KOPT-K1 (cell line): ENCODE measurements around the gene TMEM200A.

Source experiments
- H3K27ac ChIP-seq: fragments of 200-600 bp; sonication (generic); 2 replicates; pipeline ENCODE4 v1.5.1; 2016; ENCODE audit warnings: antibody characterized with exemption, mild to moderate bottlenecking, low read depth, low read length; ENCODE audit not compliant: poor library complexity, severe bottlenecking
- H3K36me3 ChIP-seq: fragments of 200-600 bp; sonication (generic); 2 replicates; pipeline ENCODE4 v1.5.1; 2017; ENCODE audit warnings: antibody characterized with exemption, mild to moderate bottlenecking, low read length, moderate library complexity; ENCODE audit not compliant: insufficient read depth
- H3K9me3 ChIP-seq: fragments of 200-600 bp; sonication (generic); 2 replicates; pipeline ENCODE4 v1.5.1; 2017; ENCODE audit warnings: antibody characterized with exemption, low read length, mild to moderate bottlenecking; ENCODE audit not compliant: insufficient read depth, poor library complexity, severe bottlenecking

TMEM200A gene

GRCh38 chr6:130431346-130431852 is 65.6 kb downstream of the TMEM200A start:
- Histone ChIP-seq H3K9me3 (no peaks in the 10 kb centered on the region), H3K36me3 (no peaks in the 10 kb centered on the region), H3K27ac (no peak overlapping the region)

GRCh38 chr6:130432838-130433237 is 67.0 kb downstream of the TMEM200A start:
- no peak overlapping the region for H3K27ac ChIP-seq
- no peaks in the 10 kb centered on the region for H3K9me3 ChIP-seq
- no peaks in the 10 kb centered on the region for H3K36me3 ChIP-seq

GRCh38 chr6:130434174-130434873 is 68.5 kb downstream of the TMEM200A start:
- Histone ChIP-seq H3K27ac (no peak overlapping the region), H3K36me3 (no peaks in the 10 kb centered on the region), H3K9me3 (no peaks in the 10 kb centered on the region)

GRCh38 chr6:130435181-130435580 is 69.4 kb downstream of the TMEM200A start:
- no peaks in the 10 kb centered on the region for H3K9me3 ChIP-seq

GRCh38 chr6:130437961-130438360 is 72.1 kb downstream of the TMEM200A start:
- no peaks in the 10 kb centered on the region for H3K9me3 ChIP-seq
- no peak overlapping the region for H3K27ac ChIP-seq
- H3K36me3 ChIP-seq: no peaks in the 10 kb centered on the region

More at GRCh38 chr6:130435181-130435580, 69.4 kb downstream of the TMEM200A start:
- Histone ChIP-seq H3K27ac (no peak overlapping the region), H3K36me3 (no peaks in the 10 kb centered on the region)

GRCh38 chr6:130447374-130447773 is 81.6 kb downstream of the TMEM200A start:
- Histone ChIP-seq H3K36me3 (no peaks in the 10 kb centered on the region), H3K27ac (no peak overlapping the region), H3K9me3 (no peaks in the 10 kb centered on the region)

GRCh38 chr6:130452336-130452735 is 86.5 kb downstream of the TMEM200A start:
- no peaks in the 10 kb centered on the region for H3K36me3 ChIP-seq
- no peaks in the 10 kb centered on the region for H3K9me3 ChIP-seq
- no peak overlapping the region for H3K27ac ChIP-seq

GRCh38 chr6:130453230-130453629 is 87.4 kb downstream of the TMEM200A start:
- H3K36me3 ChIP-seq: no peaks in the 10 kb centered on the region
- no peak overlapping the region for H3K27ac ChIP-seq
- H3K9me3 ChIP-seq: no peaks in the 10 kb centered on the region

- H3K27ac ChIP-seq: no peak overlapping the region
- no peaks in the 10 kb centered on the region for H3K9me3 ChIP-seq
- H3K36me3 ChIP-seq: no peaks in the 10 kb centered on the region
These were observed 91.8 kb downstream of the TMEM200A start for GRCh38 chr6:130457605-130458004.

GRCh38 chr6:130459316-130459715 is 93.5 kb downstream of the TMEM200A start:
- Histone ChIP-seq H3K9me3 (no peaks in the 10 kb centered on the region), H3K27ac (no peak overlapping the region), H3K36me3 (no peaks in the 10 kb centered on the region)

- Histone ChIP-seq H3K9me3 (no peaks in the 10 kb centered on the region), H3K27ac (no peak overlapping the region), H3K36me3 (no peaks in the 10 kb centered on the region)
These were observed 95.1 kb downstream of the TMEM200A start for GRCh38 chr6:130460934-130461333.

- no peaks in the 10 kb centered on the region for H3K36me3 ChIP-seq
- no peaks in the 10 kb centered on the region for H3K9me3 ChIP-seq
- no peak overlapping the region for H3K27ac ChIP-seq
These were observed 100.4 kb downstream of the TMEM200A start for GRCh38 chr6:130466052-130466747.

GRCh38 chr6:130466748-130467061 is 100.9 kb downstream of the TMEM200A start:
- H3K36me3 ChIP-seq: no peaks in the 10 kb centered on the region
- no peak overlapping the region for H3K27ac ChIP-seq
- H3K9me3 ChIP-seq: no peaks in the 10 kb centered on the region

GRCh38 chr6:130467146-130468050 is 101.6 kb downstream of the TMEM200A start:
- no peak overlapping the region for H3K27ac ChIP-seq
- peaks cover 3% of the 10 kb centered on the region for H3K9me3 ChIP-seq
- H3K36me3 ChIP-seq: no peaks in the 10 kb centered on the region

- H3K27ac ChIP-seq: no peak overlapping the region
- H3K9me3 ChIP-seq: peaks cover 17% of the 10 kb centered on the region
- no peaks in the 10 kb centered on the region for H3K36me3 ChIP-seq
These were observed 104.9 kb downstream of the TMEM200A start for GRCh38 chr6:130470766-130471165.
